GM18867 (cell line): ENCODE measurements around the gene KCNK1.
A peak's percentile ranks its signal among the peaks of the same experiment; 100 is the strongest.
"Not testable (repeated sequence)": the region's sequence is repeated elsewhere in the genome, so short reads cannot be mapped to it uniquely, and the experiment has no call there.

Source experiments
- ATAC-seq: cut with Tn5 transposase; IDR thresholded peaks from one replicate; pipeline ENCODE4 v1.9.1; 2021; ENCODE audit warnings: mild to moderate bottlenecking, moderate library complexity; ENCODE audit not compliant: unreplicated experiment

KCNK1 gene

GRCh38 chr1:233607252-233608119 lies 6.4 kb upstream of the KCNK1 start:
- ATAC-seq, result peak; percentile 97

DNA sequence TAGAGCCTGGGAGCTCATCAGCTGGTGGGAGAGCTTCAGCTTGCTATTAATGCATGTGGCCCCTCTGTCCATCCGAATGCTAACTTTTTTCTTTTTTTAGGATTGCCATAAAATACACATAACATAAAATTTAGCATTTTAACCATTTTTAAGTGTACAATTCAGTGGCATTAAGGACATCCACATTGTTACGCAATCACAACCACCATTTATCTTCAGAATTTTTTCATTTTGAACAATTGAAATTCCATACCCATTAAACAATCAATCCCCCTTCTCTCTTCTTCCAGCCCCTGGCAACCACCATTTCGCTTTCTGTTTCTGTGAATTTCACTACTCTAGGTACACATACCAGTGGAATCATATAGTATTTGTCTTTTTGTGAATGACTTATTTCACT lies 4.9 kb upstream of the KCNK1 start:
- no peak for ATAC-seq

- no peak for ATAC-seq
Measured at GRCh38 chr1:233609926-233610325, 4.0 kb upstream of the KCNK1 start.

DNA sequence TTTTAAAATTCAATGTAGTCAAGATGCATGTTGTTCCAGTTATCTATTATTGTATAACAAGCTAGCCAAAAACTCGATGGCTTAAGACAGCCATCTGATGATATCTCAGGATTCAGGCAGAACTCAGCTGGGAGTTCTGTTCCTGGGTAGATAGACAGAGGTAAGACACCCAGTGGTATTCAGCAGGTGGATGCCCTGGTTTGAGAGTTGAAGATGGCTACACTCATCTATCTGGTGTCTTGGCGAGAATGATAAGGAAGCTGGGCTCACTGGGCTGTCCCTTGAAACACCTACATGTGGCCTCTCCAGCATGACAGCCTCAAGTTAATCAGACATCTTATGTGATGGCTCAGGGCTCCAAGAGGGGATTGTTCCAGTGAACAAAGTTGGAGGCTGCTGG lies 3.3 kb upstream of the KCNK1 start:
- no peak for ATAC-seq

- ATAC-seq, result not testable (repeated sequence)
Measured at GRCh38 chr1:233611363-233611762, 2.5 kb upstream of the KCNK1 start.

GRCh38 chr1:233614173-233614742 lies 352 bp downstream of the KCNK1 start:
- peak; percentile 30 for ATAC-seq

- ATAC-seq, result peak; percentile 60
Measured at GRCh38 chr1:233614743-233615521, 1.0 kb downstream of the KCNK1 start.

DNA sequence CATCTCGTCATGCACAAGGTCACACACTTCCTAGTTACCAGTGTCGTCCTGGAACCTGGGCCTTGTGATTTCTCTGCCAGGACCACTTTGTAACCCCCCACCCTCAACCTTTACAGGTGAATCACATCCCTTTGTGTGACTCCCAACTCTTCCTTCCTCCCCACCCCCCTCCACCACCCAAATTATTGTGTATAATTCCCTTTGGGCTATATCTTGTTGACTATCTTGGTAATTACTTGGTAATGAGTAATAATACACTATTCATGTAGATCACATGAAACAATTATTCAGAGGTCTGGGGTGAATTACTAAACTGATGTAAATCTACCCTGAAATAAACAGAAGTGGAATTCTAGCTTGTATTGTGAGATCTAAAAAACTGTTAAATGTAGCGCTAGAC lies 1.7 kb downstream of the KCNK1 start:
- no peak for ATAC-seq

- no peak for ATAC-seq
Measured at GRCh38 chr1:233617025-233617424, 3.1 kb downstream of the KCNK1 start.

DNA sequence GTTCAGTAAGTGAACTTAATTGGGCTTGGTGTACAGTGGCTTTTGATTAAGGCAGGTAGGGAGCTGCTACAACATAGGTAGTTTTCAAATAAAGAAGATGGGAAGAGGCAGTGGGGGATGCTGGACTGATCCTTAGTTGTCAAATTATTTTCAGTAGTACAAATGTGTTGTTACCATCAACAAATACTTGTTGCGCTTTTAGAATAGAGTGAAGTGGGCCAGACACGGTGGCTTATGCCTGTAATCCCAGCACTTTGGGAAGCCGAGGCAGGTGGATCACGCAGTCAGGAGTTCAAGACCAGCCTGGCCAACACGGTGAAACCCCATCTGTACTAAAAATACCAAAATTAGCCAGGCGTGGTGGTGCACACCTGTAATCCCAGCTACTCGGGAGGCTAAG lies 5.5 kb downstream of the KCNK1 start:
- ATAC-seq, result not testable (repeated sequence)

GRCh38 chr1:233620065-233620464 lies 6.2 kb downstream of the KCNK1 start:
- peak; percentile 89 for ATAC-seq

DNA sequence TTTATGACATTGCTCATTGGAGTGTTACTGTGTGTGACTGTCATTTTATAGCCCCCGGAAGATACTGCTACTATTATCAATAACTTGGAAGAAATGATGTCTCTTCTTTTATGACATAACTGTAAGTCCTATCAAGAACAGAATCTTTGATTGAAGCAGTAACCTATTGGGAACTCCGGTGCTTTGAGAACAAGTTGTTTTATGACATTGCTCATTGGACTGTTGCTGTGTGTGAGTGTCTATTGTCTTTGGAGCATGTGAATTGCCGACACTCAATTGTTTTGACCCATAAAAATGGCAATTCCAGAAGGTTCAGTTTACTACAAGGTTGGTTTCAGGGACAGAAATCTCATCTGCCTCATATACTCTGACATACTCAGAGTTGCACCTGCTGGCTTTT lies 8.0 kb downstream of the KCNK1 start:
- no peak for ATAC-seq

DNA sequence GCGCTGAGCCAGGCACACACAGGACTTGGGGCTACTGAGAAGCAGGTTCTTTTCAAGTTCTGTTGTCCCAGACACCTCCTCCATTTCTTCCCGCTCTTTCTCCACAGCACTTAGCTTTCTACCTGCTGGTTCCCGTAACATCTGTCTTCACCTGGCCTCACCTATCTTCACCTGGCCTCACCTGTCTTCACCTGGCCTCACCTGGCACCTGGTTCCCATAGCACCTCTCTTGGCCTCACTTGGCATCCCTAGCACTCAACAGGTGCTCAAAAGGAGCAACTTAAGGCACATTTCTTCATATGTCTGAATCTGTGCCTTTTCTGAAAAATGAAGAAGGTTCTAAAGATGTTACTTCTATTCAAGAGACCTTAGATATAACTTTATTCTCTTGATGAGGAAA lies 10.4 kb downstream of the KCNK1 start:
- no peak for ATAC-seq

DNA sequence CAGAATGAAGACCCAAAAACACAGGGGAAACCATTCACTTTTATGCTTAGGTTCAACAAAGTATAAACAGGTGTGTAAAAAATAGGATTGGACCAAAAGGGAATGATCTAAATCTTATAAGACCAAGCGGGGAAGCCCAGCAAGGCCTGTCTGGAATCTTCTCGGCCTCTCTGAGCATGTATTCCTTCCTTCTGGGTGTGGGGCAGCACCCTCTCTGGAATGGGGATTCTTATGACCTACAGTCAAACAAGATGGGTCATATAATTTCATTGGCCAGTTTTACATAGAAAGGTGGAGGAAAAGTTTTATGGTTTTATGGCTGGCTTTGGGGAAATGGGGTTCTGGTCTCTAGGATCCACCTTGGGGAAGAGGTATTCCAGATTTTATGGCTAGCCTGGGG lies 11.2 kb downstream of the KCNK1 start:
- ATAC-seq, result no peak

DNA sequence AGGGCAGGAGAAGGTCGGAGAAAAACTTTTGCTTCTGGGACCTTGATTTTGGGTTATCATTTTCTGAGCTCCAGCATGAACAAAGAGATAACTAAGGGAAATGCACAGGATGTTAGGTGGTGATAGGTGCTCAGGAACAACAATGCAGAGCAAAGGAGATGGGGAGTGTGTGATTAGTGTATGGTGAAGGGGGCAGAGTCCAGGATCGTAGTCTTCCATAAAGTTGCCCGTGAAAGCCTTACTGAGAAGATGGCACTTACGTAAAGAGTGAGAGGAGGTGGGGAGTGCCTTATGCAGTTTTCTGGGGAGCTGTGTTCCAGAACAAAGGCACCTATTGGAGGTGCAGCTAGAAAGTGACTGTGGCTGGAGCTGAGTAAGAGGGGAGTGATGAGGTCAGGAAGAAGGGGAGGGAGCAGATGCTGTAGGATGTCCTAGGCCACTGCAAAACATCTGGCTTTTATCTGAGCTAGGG lies 11.6 kb downstream of the KCNK1 start:
- no peak for ATAC-seq

DNA sequence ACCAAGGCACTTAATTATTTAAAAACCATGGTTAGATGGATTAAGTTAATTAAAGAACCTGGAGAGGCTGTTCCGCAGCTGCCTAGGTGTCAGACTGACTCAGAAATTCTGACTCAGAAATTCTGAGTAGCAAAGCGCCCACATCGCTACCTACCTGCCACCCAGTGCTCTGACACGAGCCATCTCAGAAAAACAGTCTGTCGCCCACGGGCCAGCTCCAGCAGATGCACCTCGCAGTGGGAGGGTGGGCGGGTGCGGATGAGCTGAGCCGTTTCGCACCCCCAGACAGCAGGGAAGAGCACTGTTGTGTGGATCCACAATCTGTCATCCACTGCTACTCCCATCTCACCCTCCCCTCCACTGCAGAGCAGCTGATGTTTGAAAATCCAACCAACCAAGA lies 13.5 kb downstream of the KCNK1 start:
- ATAC-seq, result peak; percentile 21

GRCh38 chr1:233627823-233628222 lies 13.9 kb downstream of the KCNK1 start:
- peak; percentile 97 for ATAC-seq

- ATAC-seq, result no peak
Measured at GRCh38 chr1:233629305-233629935, 15.5 kb downstream of the KCNK1 start.

DNA sequence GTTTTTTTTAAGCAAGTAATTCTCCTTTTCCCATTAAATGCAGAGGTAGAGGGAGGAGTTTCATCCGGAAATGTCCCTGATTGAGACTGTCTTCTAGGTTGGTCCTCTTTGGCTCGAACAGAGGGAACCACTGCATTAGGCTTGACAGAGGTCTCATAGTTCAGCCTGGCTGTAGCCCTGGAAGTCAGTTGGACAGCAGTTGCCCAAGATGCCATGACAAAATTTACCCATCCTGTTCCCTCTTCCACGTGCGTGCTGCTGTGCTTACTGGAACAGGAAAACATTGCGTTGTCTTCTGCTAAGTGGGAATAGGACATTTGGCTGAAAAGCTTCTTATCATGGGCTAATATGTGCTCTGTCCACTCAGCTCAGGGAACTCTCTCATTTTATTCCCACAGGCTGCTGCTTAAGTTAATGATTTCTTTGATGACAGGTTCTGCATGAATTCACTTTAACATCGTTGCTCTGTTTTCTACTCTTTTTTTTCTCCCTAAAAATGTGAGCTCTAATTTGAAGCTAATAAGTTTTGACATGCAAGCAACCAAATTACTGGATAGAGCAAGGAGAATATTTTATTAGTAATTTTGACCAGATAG lies 18.0 kb downstream of the KCNK1 start:
- no peak for ATAC-seq

DNA sequence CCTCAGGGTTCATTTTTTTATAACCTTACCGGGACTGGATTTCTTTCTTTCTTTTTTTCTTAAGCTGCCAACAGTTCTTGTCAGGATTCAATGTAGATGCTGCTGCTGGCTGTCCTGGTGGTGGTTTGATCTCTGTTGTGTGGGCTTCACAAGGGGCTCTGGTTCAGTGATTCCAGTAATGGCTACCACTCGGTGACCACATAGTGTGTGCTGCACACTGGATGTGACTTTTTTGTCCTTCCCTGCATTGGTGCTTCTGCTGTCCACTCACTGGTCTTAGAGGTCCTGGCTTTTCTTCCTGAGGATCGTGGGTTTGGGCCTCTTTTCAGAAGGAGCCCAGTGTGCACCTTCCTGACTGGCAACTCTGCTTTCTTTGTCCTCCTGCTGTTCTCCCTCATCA lies 18.5 kb downstream of the KCNK1 start:
- ATAC-seq, result no peak
